Neural cell (in vitro differentiated cells): ENCODE measurements around the gene SMC3. TPM values are rescaled to one million over a fixed set of nuclear protein-coding genes. Genes with fewer than 3 reads are reported as not detected.

ENCODE experiments used
- H2AFZ ChIP-seq: fragments of 200-600, 300-800 bp; sonication (generic), shearing (Covaris generic); 2 replicates; pipeline ENCODE4 v1.6.0; 2014; ENCODE audit warnings: low read depth, mild to moderate bottlenecking, antibody characterized with exemption, low read length, moderate library complexity
- H3F3A ChIP-seq: fragments of 200-600 bp; shearing (Covaris generic); 2 replicates; pipeline ENCODE4 v1.6.1; 2016; ENCODE audit warnings: mild to moderate bottlenecking, moderate library complexity, mixed read lengths, antibody characterized with exemption, low read length; ENCODE audit not compliant: insufficient read depth, poor library complexity, severe bottlenecking
- H3K27ac ChIP-seq: fragments of 200-600, 300-800 bp; sonication (generic), shearing (Covaris generic); 2 replicates; pipeline ENCODE4 v1.5.1; 2014; ENCODE audit warnings: mild to moderate bottlenecking, low read length, moderate library complexity
- H3K27me3 ChIP-seq: fragments of 300-800, 200-600 bp; sonication (generic), shearing (Covaris generic); 2 replicates; pipeline ENCODE4 v1.6.0; 2014; ENCODE audit warnings: mild to moderate bottlenecking, low read depth, low read length, moderate library complexity; ENCODE audit not compliant: insufficient read depth
- H3K36me3 ChIP-seq: fragments of 300-800, 200-600 bp; sonication (generic), shearing (Covaris generic); 2 replicates; pipeline ENCODE4 v1.5.1; 2014; ENCODE audit warnings: mild to moderate bottlenecking, antibody characterized with exemption, low read length, moderate library complexity; ENCODE audit not compliant: insufficient read depth
- H3K4me2 ChIP-seq: fragments of 300-800, 200-600 bp; sonication (generic), shearing (Covaris generic); 2 replicates; pipeline ENCODE4 v1.6.0; 2014; ENCODE audit warnings: mild to moderate bottlenecking, low read length
- H3K4me3 ChIP-seq: fragments of 300-800, 200-600 bp; sonication (generic), shearing (Covaris generic); 2 replicates; pipeline ENCODE4 v1.5.1; 2014; ENCODE audit warnings: mild to moderate bottlenecking, low read length, moderate library complexity
- H3K79me2 ChIP-seq: fragments of 200-600 bp; shearing (Covaris generic); replicated peaks from 2 replicates; pipeline ENCODE4 v1.6.0; 2014; ENCODE audit warnings: mild to moderate bottlenecking, low read length, moderate library complexity; ENCODE audit not compliant: insufficient read depth
- H3K9ac ChIP-seq: fragments of 300-800, 200-600 bp; sonication (generic), shearing (Covaris generic); 2 replicates; pipeline ENCODE4 v1.6.1; 2016; ENCODE audit warnings: mild to moderate bottlenecking, low read length, mixed read lengths
- H3K9me2 ChIP-seq: fragments of 200-600 bp; shearing (Covaris generic); 2 replicates; pipeline ENCODE4 v1.6.1; 2016; ENCODE audit warnings: mild to moderate bottlenecking, low read length, mixed read lengths; ENCODE audit not compliant: insufficient read depth
- H3K9me3 ChIP-seq: fragments of 200-600, 300-800 bp; sonication (generic), shearing (Covaris generic); 2 replicates; pipeline ENCODE4 v1.6.1; 2016; ENCODE audit warnings: mild to moderate bottlenecking, mixed run types, low read length, moderate library complexity, mixed read lengths
- H4K20me1 ChIP-seq: fragments of 200-600 bp; shearing (Covaris generic); 2 replicates; pipeline ENCODE4 v1.6.1; 2016; ENCODE audit warnings: mild to moderate bottlenecking, mixed run types; ENCODE audit not compliant: insufficient read depth
- EP300 ChIP-seq: fragments of 450-650 bp; conservative IDR thresholded peaks from 2 replicates; pipeline ENCODE4 v1.6.1; 2014; ENCODE audit warnings: antibody characterized with exemption, mild to moderate bottlenecking, moderate library complexity; ENCODE audit not compliant: poor library complexity, severe bottlenecking
- EZH2 ChIP-seq: fragments of 200-600, 300-800 bp; shearing (Covaris generic), sonication (generic); IDR thresholded peaks from 2 replicates; pipeline ENCODE4 v1.6.1; 2014; ENCODE audit warnings: antibody characterized with exemption, low read length, borderline replicate concordance, mild to moderate bottlenecking; ENCODE audit not compliant: insufficient read depth, poor library complexity, severe bottlenecking
- MXI1 ChIP-seq: fragments of 450-650 bp; conservative IDR thresholded peaks from 2 replicates; pipeline ENCODE4 v1.6.1; 2014; ENCODE audit warnings: antibody characterized with exemption, mild to moderate bottlenecking; ENCODE audit not compliant: poor library complexity, severe bottlenecking
- POLR2AphosphoS5 ChIP-seq: IDR thresholded peaks from 2 replicates; pipeline ENCODE4 v1.6.1; 2012
- RAD21 ChIP-seq: fragments of 450-650 bp; conservative IDR thresholded peaks from 2 replicates; pipeline ENCODE4 v1.6.1; 2014; ENCODE audit warnings: antibody characterized with exemption, mild to moderate bottlenecking, moderate library complexity
- SMC3 ChIP-seq: fragments of 450-650 bp; conservative IDR thresholded peaks from 2 replicates; pipeline ENCODE4 v1.6.1; 2014; ENCODE audit warnings: antibody characterized with exemption, mild to moderate bottlenecking, moderate library complexity; ENCODE audit not compliant: poor library complexity
- TAF1 ChIP-seq: IDR thresholded peaks from 2 replicates; pipeline ENCODE4 v1.6.1; 2012; ENCODE audit warnings: low read depth
- polyA plus RNA-seq: library from polyadenylated mRNA; depleted of rRNA; stranded (reverse); fragments of >200 nt; gene quantifications from 2 replicates; pipeline ENCODE4 v1.2.3, GENCODE V29; 2014
- TF ChIP-seq, protein P1 (sequence below): fragments of 450-650 bp; IDR thresholded peaks from 2 replicates; pipeline ENCODE4 v1.5.1; 2014; ENCODE audit warnings: antibody characterized with exemption, mild to moderate bottlenecking, moderate library complexity; ENCODE audit not compliant: poor library complexity, severe bottlenecking
- TF ChIP-seq, protein P2 (sequence below): IDR thresholded peaks from 2 replicates; pipeline ENCODE4 v1.6.1; 2012; ENCODE audit warnings: borderline replicate concordance

The SMC3 gene
- polyA plus RNA-seq, 1 donor from 2014 or later, result 67.7 TPM

DNA sequence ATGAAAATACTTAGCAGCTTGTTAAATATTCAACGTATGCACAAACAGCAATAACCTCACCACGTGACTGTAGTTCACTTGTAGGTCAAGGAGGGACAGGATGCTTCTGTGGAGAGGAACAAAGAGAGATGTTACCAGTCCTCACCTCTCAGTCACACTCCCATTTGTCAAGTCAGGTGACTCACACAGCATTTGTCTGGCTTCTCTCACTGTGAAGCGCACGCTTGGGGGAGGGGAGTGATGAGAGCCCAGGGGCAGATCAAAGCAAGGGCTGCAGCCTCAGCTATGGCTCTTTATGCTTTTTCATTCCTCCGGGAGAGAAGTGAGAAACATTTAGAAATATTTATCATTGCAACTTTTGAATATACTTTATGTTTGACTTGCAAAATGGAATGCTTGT lies 73.8 kb downstream of the SMC3 start:
- TF ChIP-seq EP300 (peak; percentile 24), POLR2AphosphoS5 (no peak)
- no peak overlapping the region for H3K27ac ChIP-seq

DNA sequence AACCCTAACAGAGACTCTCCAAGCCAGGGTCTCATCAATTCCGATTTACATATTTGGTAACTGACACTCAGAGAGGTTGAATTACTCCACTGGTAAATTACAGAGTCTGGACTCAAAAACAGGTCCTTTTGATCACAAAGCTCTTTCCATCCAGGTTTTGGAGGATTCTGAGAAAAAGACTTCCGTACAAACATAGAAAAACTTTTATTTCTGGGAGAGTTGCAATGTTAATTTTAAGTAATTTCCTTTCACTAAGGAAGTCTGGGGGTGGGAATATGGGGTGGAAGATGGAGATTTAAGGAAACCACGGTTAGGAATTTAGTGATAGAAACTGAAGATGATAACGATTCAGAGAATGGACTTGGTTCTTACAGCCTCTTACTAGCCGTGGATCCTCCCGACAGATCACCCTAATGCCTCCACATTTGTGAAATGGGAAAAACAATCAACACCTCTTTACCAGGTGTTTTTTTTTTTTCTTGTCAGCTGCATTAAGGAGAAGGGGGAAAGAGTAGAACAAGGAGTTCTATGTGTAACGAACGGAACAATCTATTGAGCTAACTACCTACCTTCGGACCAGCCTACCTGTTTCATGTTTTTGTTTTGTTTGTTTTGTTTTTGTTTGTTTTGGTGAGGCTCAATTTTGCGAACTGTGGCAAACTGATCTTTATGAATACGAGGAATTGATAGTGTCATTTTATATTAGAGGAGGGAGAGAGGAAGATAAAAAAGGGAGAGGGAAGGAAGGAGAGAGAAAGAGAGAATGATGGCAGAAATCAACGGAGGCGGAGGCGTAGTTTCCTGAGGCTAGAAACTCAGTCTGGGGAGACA lies 74.9 kb downstream of the SMC3 start:
- Histone ChIP-seq H3K27me3 (peaks cover 58% of the 10 kb centered on the region), H2AFZ (no peak overlapping the region), H3K27ac (no peak overlapping the region), H3F3A (no peaks in the 10 kb centered on the region), H3K9ac (no peak overlapping the region), H4K20me1 (no peaks in the 10 kb centered on the region), H3K4me2 (no peak overlapping the region), H3K4me3 (peak overlapping the region; percentile 78), H3K9me3 (no peaks in the 10 kb centered on the region), H3K79me2 (no peaks in the 10 kb centered on the region), H3K9me2 (no peaks in the 10 kb centered on the region), H3K36me3 (no peaks in the 10 kb centered on the region)
- no peak for TF ChIP-seq EZH2
- peak; percentile 30 for TF ChIP-seq POLR2AphosphoS5

More for the DNA sequence above, 73.8 kb downstream of the SMC3 start:
- Histone ChIP-seq H3K4me2 (no peak overlapping the region), H3K9ac (no peak overlapping the region), H3K9me3 (no peaks in the 10 kb centered on the region), H3K4me3 (peak overlapping the region; percentile 36), H4K20me1 (no peaks in the 10 kb centered on the region), H3K9me2 (no peaks in the 10 kb centered on the region), H3K79me2 (no peaks in the 10 kb centered on the region), H2AFZ (no peak overlapping the region), H3K36me3 (no peaks in the 10 kb centered on the region), H3K27me3 (peaks cover 53% of the 10 kb centered on the region), H3F3A (no peaks in the 10 kb centered on the region)

DNA sequence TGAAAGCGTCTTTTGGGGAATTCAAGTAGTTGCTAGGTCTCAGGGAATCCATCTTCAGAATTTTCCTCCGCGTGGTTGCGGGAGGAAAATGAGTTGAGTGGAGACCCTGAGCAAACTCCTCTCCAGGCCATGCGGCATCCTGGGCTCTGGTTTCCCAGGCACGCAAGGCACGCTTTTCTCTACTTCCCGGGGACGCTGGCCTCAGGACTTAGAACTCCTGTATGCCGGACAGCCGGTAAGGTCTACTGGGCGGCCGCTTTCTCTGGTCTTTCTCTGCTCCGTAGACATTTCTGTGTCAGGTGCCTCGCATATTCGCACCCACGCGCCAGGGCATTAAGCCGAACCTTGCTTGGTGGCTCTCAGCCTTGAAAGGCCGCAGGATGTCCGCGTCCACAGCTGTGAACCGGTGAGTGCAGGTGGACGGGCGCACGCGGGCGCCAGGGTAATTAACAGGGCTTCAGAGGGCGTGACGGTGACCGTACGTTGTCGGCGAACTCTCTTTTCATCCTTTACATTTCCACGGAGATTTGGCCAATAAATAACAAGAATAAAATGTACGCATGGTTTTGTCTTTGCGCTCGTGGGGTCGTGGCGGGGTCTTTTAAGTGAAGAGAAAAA lies 75.6 kb downstream of the SMC3 start:
- no peaks in the 10 kb centered on the region for H4K20me1 ChIP-seq
- H3K9ac ChIP-seq, result peak overlapping the region; percentile 46
- peak overlapping the region; percentile 78 for H3K4me3 ChIP-seq
- peaks cover 59% of the 10 kb centered on the region for H3K27me3 ChIP-seq
- H3K9me2 ChIP-seq, result no peaks in the 10 kb centered on the region
- H3K9me3 ChIP-seq, result no peaks in the 10 kb centered on the region
- TF ChIP-seq, protein P1, sequence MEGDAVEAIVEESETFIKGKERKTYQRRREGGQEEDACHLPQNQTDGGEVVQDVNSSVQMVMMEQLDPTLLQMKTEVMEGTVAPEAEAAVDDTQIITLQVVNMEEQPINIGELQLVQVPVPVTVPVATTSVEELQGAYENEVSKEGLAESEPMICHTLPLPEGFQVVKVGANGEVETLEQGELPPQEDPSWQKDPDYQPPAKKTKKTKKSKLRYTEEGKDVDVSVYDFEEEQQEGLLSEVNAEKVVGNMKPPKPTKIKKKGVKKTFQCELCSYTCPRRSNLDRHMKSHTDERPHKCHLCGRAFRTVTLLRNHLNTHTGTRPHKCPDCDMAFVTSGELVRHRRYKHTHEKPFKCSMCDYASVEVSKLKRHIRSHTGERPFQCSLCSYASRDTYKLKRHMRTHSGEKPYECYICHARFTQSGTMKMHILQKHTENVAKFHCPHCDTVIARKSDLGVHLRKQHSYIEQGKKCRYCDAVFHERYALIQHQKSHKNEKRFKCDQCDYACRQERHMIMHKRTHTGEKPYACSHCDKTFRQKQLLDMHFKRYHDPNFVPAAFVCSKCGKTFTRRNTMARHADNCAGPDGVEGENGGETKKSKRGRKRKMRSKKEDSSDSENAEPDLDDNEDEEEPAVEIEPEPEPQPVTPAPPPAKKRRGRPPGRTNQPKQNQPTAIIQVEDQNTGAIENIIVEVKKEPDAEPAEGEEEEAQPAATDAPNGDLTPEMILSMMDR, result no peak
- TF ChIP-seq SMC3 (no peak), EZH2 (no peak), RAD21 (no peak), POLR2AphosphoS5 (no peak), EP300 (no peak), TAF1 (no peak), MXI1 (no peak)
- TF ChIP-seq, protein P2, sequence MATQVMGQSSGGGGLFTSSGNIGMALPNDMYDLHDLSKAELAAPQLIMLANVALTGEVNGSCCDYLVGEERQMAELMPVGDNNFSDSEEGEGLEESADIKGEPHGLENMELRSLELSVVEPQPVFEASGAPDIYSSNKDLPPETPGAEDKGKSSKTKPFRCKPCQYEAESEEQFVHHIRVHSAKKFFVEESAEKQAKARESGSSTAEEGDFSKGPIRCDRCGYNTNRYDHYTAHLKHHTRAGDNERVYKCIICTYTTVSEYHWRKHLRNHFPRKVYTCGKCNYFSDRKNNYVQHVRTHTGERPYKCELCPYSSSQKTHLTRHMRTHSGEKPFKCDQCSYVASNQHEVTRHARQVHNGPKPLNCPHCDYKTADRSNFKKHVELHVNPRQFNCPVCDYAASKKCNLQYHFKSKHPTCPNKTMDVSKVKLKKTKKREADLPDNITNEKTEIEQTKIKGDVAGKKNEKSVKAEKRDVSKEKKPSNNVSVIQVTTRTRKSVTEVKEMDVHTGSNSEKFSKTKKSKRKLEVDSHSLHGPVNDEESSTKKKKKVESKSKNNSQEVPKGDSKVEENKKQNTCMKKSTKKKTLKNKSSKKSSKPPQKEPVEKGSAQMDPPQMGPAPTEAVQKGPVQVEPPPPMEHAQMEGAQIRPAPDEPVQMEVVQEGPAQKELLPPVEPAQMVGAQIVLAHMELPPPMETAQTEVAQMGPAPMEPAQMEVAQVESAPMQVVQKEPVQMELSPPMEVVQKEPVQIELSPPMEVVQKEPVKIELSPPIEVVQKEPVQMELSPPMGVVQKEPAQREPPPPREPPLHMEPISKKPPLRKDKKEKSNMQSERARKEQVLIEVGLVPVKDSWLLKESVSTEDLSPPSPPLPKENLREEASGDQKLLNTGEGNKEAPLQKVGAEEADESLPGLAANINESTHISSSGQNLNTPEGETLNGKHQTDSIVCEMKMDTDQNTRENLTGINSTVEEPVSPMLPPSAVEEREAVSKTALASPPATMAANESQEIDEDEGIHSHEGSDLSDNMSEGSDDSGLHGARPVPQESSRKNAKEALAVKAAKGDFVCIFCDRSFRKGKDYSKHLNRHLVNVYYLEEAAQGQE, result no peak
- no peaks in the 10 kb centered on the region for H3F3A ChIP-seq
- no peaks in the 10 kb centered on the region for H3K36me3 ChIP-seq
- H2AFZ ChIP-seq, result no peak overlapping the region
- H3K79me2 ChIP-seq, result no peaks in the 10 kb centered on the region
- H3K27ac ChIP-seq, result no peak overlapping the region
- no peak overlapping the region for H3K4me2 ChIP-seq
